ENCODE data around the gene PIKFYVE.

PIKFYVE gene

GRCh38 chr2:208294482-208295024 lies 28.5 kb downstream of the PIKFYVE start:
- peaks cover 34% of the 10 kb centered on the region for H3K36me3 ChIP-seq (replicated peaks)
- no peak for TF ChIP-seq CTCF (IDR thresholded peaks at IDR 0.05; ENCODE audit: low read depth, low read length, missing control alignments)
- in situ Hi-C loops (cut with HindIII; ENCODE audit: low pct_ligation_motif_present, low sequenced_read_pairs), result no loop called here
- H3K27ac ChIP-seq, result no peak overlapping the region
- DNase-seq, result no peak
- no peaks in the 10 kb centered on the region for H3K27me3 ChIP-seq (replicated peaks)
- H3K4me3 ChIP-seq (ENCODE audit: low read depth, low read length), result no peak overlapping the region

- no peak overlapping the region for H3K27ac ChIP-seq
- in situ Hi-C loops (cut with HindIII; ENCODE audit: low pct_ligation_motif_present, low sequenced_read_pairs), result no loop called here
Measured at GRCh38 chr2:208295834-208296233, 29.8 kb downstream of the PIKFYVE start.

GRCh38 chr2:208296610-208297009 lies 30.6 kb downstream of the PIKFYVE start:
- Histone ChIP-seq H3K36me3 (replicated peaks) (peaks cover 23% of the 10 kb centered on the region), H3K27ac (no peak overlapping the region), H3K27me3 (replicated peaks) (no peaks in the 10 kb centered on the region), H3K4me3 (ENCODE audit: low read depth, low read length) (no peak overlapping the region)
- in situ Hi-C loops (cut with HindIII; ENCODE audit: low pct_ligation_motif_present, low sequenced_read_pairs), result no loop called here
- TF ChIP-seq CTCF (IDR thresholded peaks at IDR 0.05; ENCODE audit: low read depth, low read length, missing control alignments), result no peak
- no peak for DNase-seq

More at GRCh38 chr2:208295834-208296233, 29.8 kb downstream of the PIKFYVE start:
- Histone ChIP-seq H3K4me3 (ENCODE audit: low read depth, low read length) (no peak overlapping the region), H3K36me3 (replicated peaks) (peaks cover 26% of the 10 kb centered on the region), H3K27me3 (replicated peaks) (no peaks in the 10 kb centered on the region)
- no peak for TF ChIP-seq CTCF (IDR thresholded peaks at IDR 0.05; ENCODE audit: low read depth, low read length, missing control alignments)
- no peak for DNase-seq

GRCh38 chr2:208297961-208298360 lies 31.9 kb downstream of the PIKFYVE start:
- H3K4me3 ChIP-seq (ENCODE audit: low read depth, low read length), result no peak overlapping the region
- H3K36me3 ChIP-seq (replicated peaks), result peaks cover 26% of the 10 kb centered on the region
- TF ChIP-seq CTCF (IDR thresholded peaks at IDR 0.05; ENCODE audit: low read depth, low read length, missing control alignments), result no peak
- H3K27ac ChIP-seq, result no peak overlapping the region
- in situ Hi-C loops (cut with HindIII; ENCODE audit: low pct_ligation_motif_present, low sequenced_read_pairs), result no loop called here
- no peaks in the 10 kb centered on the region for H3K27me3 ChIP-seq (replicated peaks)
- no peak for DNase-seq

- DNase-seq, result no peak
Measured at GRCh38 chr2:208300847-208301618, 35.0 kb downstream of the PIKFYVE start.

More at GRCh38 chr2:208300847-208301618, 35.0 kb downstream of the PIKFYVE start:
- no peak overlapping the region for H3K27ac ChIP-seq
- TF ChIP-seq CTCF (IDR thresholded peaks at IDR 0.05; ENCODE audit: low read depth, low read length, missing control alignments), result no peak
- in situ Hi-C loops (cut with HindIII; ENCODE audit: low pct_ligation_motif_present, low sequenced_read_pairs), result no loop called here
- H3K4me3 ChIP-seq (ENCODE audit: low read depth, low read length), result no peak overlapping the region
- H3K36me3 ChIP-seq (replicated peaks), result peaks cover 28% of the 10 kb centered on the region
- H3K27me3 ChIP-seq (replicated peaks), result no peaks in the 10 kb centered on the region

Data from brain microvascular endothelial cell (primary cell).